Breast epithelium (tissue), 4 donors: Measurements from ENCODE around the gene CYP1B1. TPM values are rescaled to one million over a fixed set of nuclear protein-coding genes. Genes with fewer than 3 reads are reported as not detected.
A peak's percentile ranks its signal among the peaks of the same experiment; 100 is the strongest.
"Not testable (repeated sequence)": the region's sequence is repeated elsewhere in the genome, so short reads cannot be mapped to it uniquely, and the experiment has no call there.

Experiments used
- DNase-seq, 2 donors: peaks; one replicate each; pipeline ENCODE4 v3.0.0-alpha.2; 2019; ENCODE audit warnings: low spot score in 2 of 2
- H3K27ac ChIP-seq, 2 donors: fragments of 200-600 bp; sonication (generic) in 1 of 2; one replicate each; pipeline ENCODE4 v1.5.1; 2016 to 2019; ENCODE audit warnings: mild to moderate bottlenecking in 1 of 2
- H3K27me3 ChIP-seq, 2 donors: fragments of 200-600 bp; sonication (generic) in 1 of 2; one replicate each; pipeline versions ENCODE4 v1.5.1 to v1.6.0; 2017 to 2019; ENCODE audit warnings: control low read depth in 1 of 2, mild to moderate bottlenecking in 1 of 2
- H3K36me3 ChIP-seq: fragments of 200-600 bp; one replicate; pipeline ENCODE4 v1.5.1; 2019
- H3K4me1 ChIP-seq, 2 donors: fragments of 200-600 bp; sonication (generic); one replicate each; pipeline ENCODE4 v1.5.1; 2016 to 2019; ENCODE audit warnings: control low read depth in 1 of 2
- H3K4me3 ChIP-seq, 3 donors: fragments of 200-600 bp; sonication (generic); 1 replicate in 2 of 3; 2 replicates in 1 of 3; pipeline ENCODE4 v1.5.1; 2016 to 2019; ENCODE audit warnings: mild to moderate bottlenecking in 3 of 3, moderate library complexity in 2 of 3
- H3K9me3 ChIP-seq, 2 donors: fragments of 200-600 bp; sonication (generic) in 1 of 2; one replicate each; pipeline ENCODE4 v1.5.1; 2016 to 2019; ENCODE audit warnings: control low read depth in 1 of 2
- CTCF ChIP-seq, 3 donors: fragments of 450-650 bp; IDR thresholded peaks; one replicate each; pipeline ENCODE4 v1.5.1; 2016 to 2017; ENCODE audit warnings: antibody characterized with exemption in 3 of 3, mild to moderate bottlenecking in 3 of 3, moderate library complexity in 3 of 3
- POLR2A ChIP-seq: fragments of 450-650 bp; IDR thresholded peaks from one replicate; pipeline ENCODE4 v1.6.1; 2016; ENCODE audit warnings: antibody characterized with exemption, mild to moderate bottlenecking, moderate library complexity
- POLR2AphosphoS5 ChIP-seq, 3 donors: sonication (generic); formaldehyde crosslinking; IDR thresholded peaks; one replicate each; pipeline ENCODE4 v1.6.1; 2017; ENCODE audit warnings: antibody characterized with exemption in 3 of 3
- intact Hi-C: fragments of 100-400 bp; cut with DNase I; formaldehyde crosslinking; loops from one replicate; pipeline ENCODE4 v1.15.1; 2023; ENCODE audit warnings: low total_unique reads
- total RNA-seq, 3 donors: library from RNA; depleted of rRNA; stranded (reverse); fragments of >200 nt; gene quantifications; one replicate each; pipeline ENCODE4 v1.1.0, GENCODE V29; 2016

Gene CYP1B1
- total RNA-seq, 3 donors from 2014 or later = 32.9 to 166 (median 39.0) TPM

- H3K27ac ChIP-seq = no peak overlapping the region
- H3K9me3 ChIP-seq = no peaks in the 10 kb centered on the region
- no peak for DNase-seq
- no peak overlapping the region for H3K4me3 ChIP-seq
- intact Hi-C loops = no loop called here
- H3K4me1 ChIP-seq = no peaks in the 10 kb centered on the region
- no peaks in the 10 kb centered on the region for H3K36me3 ChIP-seq
- no peaks in the 10 kb centered on the region for H3K27me3 ChIP-seq
- TF ChIP-seq POLR2AphosphoS5 (IDR thresholded peaks at IDR 0.05) (no peak), CTCF (IDR thresholded peaks at IDR 0.05) (no peak), POLR2A (no peak)
Measured at GRCh38 chr2:38030635-38031355, 45.2 kb downstream of the CYP1B1 start.

GRCh38 chr2:38029512-38029911 is 46.4 kb downstream of the CYP1B1 start:
- Histone ChIP-seq H3K4me3 (no peak overlapping the region), H3K27me3 (no peaks in the 10 kb centered on the region), H3K27ac (peak overlapping the region in 1 of 2 donors; percentile 40), H3K36me3 (no peaks in the 10 kb centered on the region), H3K9me3 (no peaks in the 10 kb centered on the region), H3K4me1 (no peaks in the 10 kb centered on the region)
- TF ChIP-seq POLR2AphosphoS5 (IDR thresholded peaks at IDR 0.05) = no peak
- TF ChIP-seq POLR2A = no peak
- DNase-seq = no peak
- intact Hi-C loops = no loop called here

GRCh38 chr2:38028829-38029228 is 47.1 kb downstream of the CYP1B1 start:
- intact Hi-C loops = no loop called here
- DNase-seq = no peak
- Histone ChIP-seq H3K4me1 (no peaks in the 10 kb centered on the region), H3K9me3 (no peaks in the 10 kb centered on the region), H3K27ac (no peak overlapping the region), H3K27me3 (no peaks in the 10 kb centered on the region), H3K4me3 (no peak overlapping the region), H3K36me3 (no peaks in the 10 kb centered on the region)
- TF ChIP-seq POLR2A = no peak
- TF ChIP-seq POLR2AphosphoS5 (IDR thresholded peaks at IDR 0.05) = no peak
- no peak for TF ChIP-seq CTCF (IDR thresholded peaks at IDR 0.05)

- intact Hi-C loops = no loop called here
Measured at GRCh38 chr2:38026846-38027245, 49.1 kb downstream of the CYP1B1 start.

GRCh38 chr2:38021589-38021988 is 54.4 kb downstream of the CYP1B1 start:
- H3K36me3 ChIP-seq = no peaks in the 10 kb centered on the region
- H3K4me1 ChIP-seq = no peaks in the 10 kb centered on the region
- TF ChIP-seq POLR2A (no peak), POLR2AphosphoS5 (IDR thresholded peaks at IDR 0.05) (no peak), CTCF (IDR thresholded peaks at IDR 0.05) (no peak)
- H3K27ac ChIP-seq = no peak overlapping the region
- H3K4me3 ChIP-seq = no peak overlapping the region
- H3K9me3 ChIP-seq = no peaks in the 10 kb centered on the region
- H3K27me3 ChIP-seq = no peaks in the 10 kb centered on the region
- intact Hi-C loops = no loop called here
- no peak for DNase-seq

More at GRCh38 chr2:38026846-38027245, 49.1 kb downstream of the CYP1B1 start:
- Histone ChIP-seq H3K27ac (no peak overlapping the region), H3K4me1 (no peaks in the 10 kb centered on the region), H3K36me3 (no peaks in the 10 kb centered on the region), H3K4me3 (no peak overlapping the region), H3K27me3 (no peaks in the 10 kb centered on the region), H3K9me3 (no peaks in the 10 kb centered on the region)
- DNase-seq = no peak
- TF ChIP-seq POLR2A (no peak), POLR2AphosphoS5 (IDR thresholded peaks at IDR 0.05) (no peak), CTCF (IDR thresholded peaks at IDR 0.05) (no peak)

- H3K4me1 ChIP-seq, H3K27ac ChIP-seq, H3K27me3 ChIP-seq, H3K4me3 ChIP-seq, H3K36me3 ChIP-seq, intact Hi-C loops, DNase-seq, H3K9me3 ChIP-seq: not testable (repeated sequence)
Measured at GRCh38 chr2:38020359-38021069, 55.4 kb downstream of the CYP1B1 start.
